ENCODE measurements around the gene SSX2IP.
"Not testable (repeated sequence)": the region's sequence is repeated elsewhere in the genome, so short reads cannot be mapped to it uniquely, and the experiment has no call there.

SSX2IP gene

DNA sequence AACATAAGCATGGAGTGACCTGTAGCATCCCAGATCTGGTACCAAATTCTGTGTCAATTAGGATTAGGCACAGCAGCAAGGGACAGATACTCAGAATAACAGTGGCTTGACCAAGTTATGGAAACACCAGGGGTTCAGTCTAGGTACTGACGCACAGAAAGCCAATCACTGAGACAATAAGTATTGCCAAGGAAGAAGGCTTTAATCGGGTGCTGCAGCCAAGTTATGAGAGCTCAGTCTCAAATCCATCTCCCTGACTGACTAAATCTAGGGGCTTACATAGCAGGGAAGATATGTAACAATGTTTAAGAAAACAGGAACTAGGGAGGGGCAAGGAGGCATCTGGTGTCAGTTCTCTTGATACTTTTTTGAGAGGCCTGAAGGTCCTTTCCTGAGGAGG is 76.4 kb downstream of the SSX2IP start:
- DNase-seq = no peak

DNA sequence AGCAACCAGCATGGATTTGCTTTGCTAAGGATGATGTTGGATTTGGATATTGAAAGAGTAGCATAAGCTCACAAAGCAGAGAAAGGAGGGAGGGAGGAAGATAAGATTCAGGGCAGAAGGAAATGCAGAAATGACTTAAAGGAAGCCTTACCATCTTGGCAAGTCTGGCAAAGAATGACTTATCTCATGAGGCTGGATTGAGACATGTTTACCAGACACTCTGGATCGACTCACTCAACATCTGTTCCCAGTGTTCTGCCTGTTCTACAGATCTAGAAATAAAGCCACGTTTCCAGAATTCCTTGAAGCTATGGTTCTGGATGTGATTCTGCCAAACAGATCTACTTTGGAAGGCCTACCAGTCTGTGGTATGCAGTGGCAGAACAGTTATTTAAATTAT is 77.2 kb downstream of the SSX2IP start:
- no peak for DNase-seq

DNA sequence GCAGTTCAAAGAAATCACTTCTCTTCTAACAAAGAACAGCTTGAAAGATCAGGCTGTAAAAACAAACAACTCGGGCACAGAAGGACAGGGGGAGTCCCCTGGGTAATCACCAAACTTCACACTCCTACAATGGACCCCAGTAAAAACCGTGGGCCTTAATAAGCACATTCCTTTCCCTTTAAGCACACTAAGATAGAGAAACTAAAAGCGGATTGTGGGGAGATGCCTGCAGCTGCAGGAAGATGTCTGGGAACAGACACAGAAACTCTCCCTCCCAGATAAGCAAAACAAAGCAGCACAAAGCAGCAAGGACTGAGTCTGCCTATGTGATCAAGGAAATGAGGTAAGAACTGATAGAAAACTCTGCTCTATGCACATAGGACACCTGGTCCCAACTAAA is 78.5 kb downstream of the SSX2IP start:
- DNase-seq = no peak

DNA sequence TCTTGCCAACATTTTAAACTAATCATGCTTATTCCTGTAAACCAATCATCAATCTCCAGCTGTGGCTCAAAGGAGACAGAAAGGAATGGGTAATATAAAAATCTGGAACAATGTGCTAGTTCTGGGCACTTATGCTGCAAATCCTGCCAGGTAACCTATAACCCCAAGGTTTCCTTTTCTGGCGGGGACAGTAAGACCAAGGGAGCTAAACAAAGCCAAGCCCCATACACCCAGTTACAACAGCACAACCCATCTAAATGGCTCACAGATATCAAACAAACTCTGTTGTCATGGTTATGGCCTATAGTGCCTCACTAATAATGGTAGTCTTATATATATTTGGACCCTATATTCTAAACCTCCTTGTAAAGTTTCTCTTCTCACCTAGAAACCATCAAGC is 79.2 kb downstream of the SSX2IP start:
- DNase-seq = no peak

DNA sequence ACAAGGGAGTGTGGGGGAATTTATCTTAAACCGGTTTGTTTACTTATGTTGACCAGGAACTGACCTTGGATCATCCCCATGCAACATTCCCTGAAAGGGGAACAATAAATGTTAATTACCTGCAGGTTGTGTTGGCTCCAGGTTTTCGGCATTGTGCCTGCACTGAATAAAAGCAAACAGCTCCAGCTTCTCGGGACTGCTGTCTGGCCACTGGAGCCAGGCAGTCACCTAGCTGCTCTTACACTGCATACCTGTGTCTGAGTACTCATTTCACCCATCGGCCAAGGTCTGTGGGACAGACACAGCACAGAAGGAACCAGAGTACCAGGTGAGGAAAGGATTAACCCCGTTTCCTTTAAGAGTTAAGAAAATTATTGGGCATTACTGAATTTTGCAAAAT is 83.3 kb downstream of the SSX2IP start:
- DNase-seq = no peak

DNA sequence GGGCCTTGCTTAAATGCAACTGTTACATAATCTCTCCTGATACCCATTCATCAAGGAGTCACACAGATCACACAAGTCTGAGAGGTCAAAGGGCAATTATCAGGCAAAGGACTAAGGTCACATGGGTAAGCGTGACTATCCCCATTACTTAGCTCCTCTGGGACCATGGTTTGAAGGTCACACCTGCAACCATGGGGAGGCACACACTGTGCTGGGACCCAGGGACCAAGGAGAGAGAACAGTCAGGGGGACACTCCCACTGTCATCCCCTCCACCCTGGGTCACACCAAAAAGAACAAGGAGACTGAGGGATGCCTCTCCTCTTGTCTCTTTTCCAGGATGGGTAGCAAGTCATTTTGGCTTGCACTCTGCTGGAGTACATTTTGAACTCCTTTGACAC is 85.1 kb downstream of the SSX2IP start:
- no peak for DNase-seq

DNA sequence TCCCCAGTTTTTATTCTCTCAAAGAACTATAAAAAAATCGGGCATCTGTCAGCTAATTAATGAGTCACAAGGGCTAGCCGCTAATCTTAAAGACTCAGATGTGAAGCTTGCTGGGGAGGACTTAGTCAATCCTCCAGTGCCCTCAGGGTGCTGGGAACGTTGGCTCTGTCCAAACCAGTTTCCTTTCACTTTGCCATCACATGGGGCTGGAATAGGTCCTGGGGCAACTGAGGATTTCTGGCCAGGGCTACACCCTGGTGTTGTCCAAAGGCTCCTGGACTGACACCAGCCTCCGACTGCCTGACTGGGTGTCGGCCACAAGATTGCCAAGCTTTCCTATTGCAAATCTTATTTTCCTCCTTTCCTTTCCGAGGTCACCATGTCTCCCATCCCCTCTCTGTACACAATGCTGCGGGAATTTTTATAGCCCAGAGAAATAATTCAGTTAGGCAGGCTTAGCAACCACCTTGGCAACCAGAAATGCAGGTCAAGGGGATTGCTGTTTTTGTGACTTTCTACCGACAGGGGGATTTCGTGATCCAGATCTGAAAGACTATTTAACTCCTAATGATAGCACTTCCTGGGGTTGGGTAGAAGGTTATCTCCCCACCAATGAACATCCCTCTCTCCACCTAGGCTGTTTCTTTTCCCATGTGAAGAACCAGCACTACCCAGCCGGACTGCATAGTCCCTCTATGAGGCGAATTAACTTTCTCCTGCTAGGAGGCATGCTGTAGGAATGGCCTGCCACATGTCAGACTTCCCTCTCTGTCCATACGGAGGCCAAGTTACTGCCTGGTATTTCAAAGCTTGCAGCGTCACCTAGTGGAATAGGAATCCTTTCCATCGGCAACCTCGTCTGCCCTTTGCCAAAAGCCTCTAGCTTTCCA is 86.1 kb downstream of the SSX2IP start:
- no peak for DNase-seq

DNA sequence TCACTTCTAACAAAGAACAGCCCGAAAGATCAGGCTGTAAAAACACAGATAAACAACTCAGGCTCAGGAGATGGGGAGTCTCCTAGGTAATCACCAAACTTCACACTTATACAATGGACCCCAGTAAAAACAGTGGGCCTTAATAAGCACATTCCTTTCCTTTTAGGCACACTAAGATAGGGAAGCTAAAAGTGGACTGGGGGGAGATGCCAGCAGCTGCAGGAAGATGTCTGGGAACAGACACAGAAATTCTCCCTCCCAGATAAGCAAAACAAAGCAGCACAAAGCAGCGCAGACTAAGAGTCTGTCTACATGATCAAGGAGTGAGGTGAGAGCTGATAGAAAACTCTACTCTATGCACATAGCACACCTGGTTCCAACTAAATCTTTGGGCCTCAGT is 87.0 kb downstream of the SSX2IP start:
- no peak for DNase-seq

DNA sequence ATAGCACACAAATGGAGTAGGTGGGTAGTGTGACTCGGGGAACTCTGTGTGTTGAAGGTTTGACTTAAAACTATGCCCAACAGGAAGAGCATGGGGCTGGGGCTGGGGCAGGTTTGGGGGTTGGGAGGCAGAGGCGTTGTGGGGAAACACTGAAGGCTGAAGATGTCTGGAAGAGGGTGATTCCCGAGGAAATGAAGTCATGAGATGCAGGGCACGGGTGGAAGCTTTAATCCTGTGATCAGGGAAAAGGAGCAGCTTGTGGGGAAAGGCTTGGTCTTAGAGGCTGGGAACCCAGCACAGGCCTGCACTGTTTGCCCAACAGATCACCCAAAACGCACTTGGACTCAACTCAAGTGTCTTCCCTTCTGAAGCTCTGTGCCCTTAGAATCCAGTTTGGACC is 89.5 kb downstream of the SSX2IP start:
- DNase-seq = no peak

DNA sequence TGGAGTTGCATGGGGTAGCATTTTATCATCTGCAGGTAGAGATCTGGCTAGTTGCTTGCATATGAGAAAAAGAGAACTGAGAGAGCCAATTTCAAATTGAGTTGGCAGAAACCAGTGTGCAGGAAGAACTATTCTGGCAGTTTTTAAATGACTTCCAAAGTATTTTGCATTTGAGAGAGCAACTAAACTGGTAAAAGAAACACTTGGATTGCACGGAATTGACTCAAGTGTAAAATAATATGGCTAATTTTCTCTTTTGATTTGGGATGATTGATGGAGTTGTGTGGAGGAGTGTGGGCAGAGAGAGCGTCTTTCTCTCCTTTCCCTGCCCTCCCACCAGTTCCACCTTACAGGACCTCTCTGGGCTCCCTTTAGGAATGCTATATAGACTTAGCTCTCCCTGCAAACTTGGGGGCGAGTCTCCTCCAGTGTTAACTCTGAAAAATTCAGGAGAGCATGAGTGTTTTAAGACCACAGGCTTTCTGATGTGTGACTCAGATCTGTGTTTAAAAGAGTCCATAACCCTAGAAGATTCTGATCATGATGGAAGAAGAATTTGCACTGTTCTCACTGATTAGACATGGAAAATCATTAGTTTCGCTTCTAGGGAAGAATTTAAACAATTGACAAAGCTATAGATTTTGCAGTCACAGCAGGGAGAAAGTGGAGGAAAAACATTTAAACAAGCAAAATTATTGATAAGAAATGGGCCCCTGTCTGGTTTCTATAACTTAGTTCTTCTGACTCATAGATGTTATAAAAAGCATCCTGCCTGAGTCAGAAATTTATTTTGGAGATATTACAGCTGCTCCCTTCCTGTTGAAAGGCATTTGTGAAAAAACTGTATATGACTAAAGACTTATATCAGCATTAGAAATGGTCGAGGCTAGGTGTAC is 91.2 kb downstream of the SSX2IP start:
- DNase-seq = no peak

DNA sequence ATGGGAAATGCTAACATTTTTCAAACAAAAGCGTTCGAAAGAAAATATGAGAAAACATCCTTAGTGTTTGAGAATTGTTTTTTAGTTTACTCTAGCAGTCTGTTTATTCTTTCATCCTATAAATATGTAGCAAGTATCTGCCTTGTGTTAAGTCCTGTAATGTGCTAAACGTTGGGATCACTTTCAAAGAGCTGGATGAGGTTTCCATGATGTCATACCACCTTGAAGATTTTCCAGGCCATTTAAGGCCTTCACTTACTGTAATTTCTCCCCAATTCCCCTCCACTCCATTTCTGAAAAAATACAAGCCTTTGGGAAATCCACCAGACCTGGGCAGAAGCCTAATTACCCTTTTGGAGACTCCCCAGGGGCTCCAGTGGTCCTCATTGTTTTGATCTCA is 91.8 kb downstream of the SSX2IP start:
- DNase-seq = no peak

DNA sequence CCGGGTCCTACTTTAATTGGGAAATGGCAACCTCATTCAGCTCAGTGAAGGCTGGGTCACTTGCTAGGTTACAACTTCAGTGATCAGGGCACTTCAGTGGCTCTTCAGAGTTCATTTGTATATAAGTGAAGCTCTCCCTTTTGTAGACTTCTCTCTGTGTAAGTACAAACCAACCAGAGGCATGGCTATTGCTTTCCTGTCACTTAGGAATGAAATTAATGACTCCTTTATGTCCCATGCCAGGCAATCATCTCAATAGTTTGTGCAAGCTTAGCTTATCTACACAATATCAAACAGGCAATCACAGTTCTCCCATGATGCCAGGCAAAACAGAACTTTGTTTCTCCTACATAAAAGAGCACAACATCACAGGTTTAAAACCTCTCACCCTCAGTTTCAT is 93.2 kb downstream of the SSX2IP start:
- DNase-seq = no peak

DNA sequence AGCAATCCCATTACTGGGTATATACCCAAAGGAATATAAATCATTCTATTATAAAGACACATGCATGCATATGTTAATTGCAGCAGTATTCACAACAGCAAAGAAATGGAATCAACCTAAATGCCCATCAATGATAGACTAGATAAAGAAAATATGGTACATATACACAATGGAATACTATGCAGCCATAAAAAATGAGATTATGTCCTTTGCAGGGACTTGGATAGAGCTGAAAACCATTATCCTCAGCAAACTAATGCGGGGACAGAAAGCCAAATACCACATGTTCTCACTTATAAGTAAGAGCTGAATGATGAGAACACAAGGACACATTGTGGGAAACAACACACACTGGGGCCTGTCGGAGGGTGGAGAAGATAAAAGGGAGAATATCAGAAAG is 95.3 kb downstream of the SSX2IP start:
- DNase-seq = not testable (repeated sequence)

Data from NCI-H2107 (cell line).